Thyroid gland (tissue), 4 donors: ENCODE measurements around the gene METTL21C.

Source experiments
- POLR2A ChIP-seq, 2 donors: fragments of 450-650 bp; IDR thresholded peaks; one replicate each; pipeline ENCODE4 v1.6.1; 2017; ENCODE audit warnings: antibody characterized with exemption in 2 of 2, mild to moderate bottlenecking in 2 of 2, moderate library complexity in 1 of 2
- TF ChIP-seq, protein P1 (sequence below), 6 experiments: fragments of 200-600 bp in 3 of 6; fragments of 450-650 bp in 3 of 6; sonication (generic) in 3 of 6; IDR thresholded peaks; one replicate each; pipeline ENCODE4 v1.5.1; 2016 to 2019; ENCODE audit warnings: antibody characterized with exemption in 6 of 6, mild to moderate bottlenecking in 2 of 6, inconsistent platforms in 1 of 6, moderate library complexity in 1 of 6

DNA sequence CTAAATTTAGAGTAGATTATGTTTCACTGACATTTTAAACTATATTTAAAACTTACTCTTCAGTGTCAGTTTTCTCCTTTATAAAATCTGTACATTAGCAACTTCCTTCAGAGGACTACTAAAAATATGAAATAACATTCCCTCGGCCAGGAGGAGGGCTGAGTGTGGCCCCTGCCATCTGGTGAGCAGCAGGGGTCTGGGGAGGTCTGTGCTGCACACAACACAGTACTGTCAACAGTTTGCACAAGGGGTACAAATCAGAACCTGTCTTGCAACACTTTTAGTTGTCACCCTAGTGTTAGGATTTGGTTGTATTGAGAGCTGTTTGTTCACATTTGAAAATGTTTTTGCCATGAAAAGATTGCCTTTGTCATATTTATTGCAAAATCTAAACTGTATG is 49.1 kb downstream of the METTL21C start:
- TF ChIP-seq, protein P1, sequence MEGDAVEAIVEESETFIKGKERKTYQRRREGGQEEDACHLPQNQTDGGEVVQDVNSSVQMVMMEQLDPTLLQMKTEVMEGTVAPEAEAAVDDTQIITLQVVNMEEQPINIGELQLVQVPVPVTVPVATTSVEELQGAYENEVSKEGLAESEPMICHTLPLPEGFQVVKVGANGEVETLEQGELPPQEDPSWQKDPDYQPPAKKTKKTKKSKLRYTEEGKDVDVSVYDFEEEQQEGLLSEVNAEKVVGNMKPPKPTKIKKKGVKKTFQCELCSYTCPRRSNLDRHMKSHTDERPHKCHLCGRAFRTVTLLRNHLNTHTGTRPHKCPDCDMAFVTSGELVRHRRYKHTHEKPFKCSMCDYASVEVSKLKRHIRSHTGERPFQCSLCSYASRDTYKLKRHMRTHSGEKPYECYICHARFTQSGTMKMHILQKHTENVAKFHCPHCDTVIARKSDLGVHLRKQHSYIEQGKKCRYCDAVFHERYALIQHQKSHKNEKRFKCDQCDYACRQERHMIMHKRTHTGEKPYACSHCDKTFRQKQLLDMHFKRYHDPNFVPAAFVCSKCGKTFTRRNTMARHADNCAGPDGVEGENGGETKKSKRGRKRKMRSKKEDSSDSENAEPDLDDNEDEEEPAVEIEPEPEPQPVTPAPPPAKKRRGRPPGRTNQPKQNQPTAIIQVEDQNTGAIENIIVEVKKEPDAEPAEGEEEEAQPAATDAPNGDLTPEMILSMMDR (IDR thresholded peaks at IDR 0.05): no peak
- TF ChIP-seq POLR2A (IDR thresholded peaks at IDR 0.05): no peak
